HepG2 (cell line): Measurements from ENCODE around the gene CNTFR. TPM values are rescaled to one million over a fixed set of nuclear protein-coding genes. Genes with fewer than 3 reads are reported as not detected.

Experiments
- ARNTL ChIP-seq: sonication (generic); formaldehyde crosslinking; IDR thresholded peaks from 2 replicates; pipeline ENCODE4 v1.4.0; 2020; ENCODE audit warnings: mild to moderate bottlenecking, missing genetic modification reagents
- ASH2L ChIP-seq: fragments of 300-600, 200-600 bp; sonication (generic); IDR thresholded peaks from 2 replicates; pipeline ENCODE4 v1.7.0; 2017; ENCODE audit warnings: low read depth, mild to moderate bottlenecking, moderate library complexity, mixed read lengths, low read length; ENCODE audit not compliant: insufficient read length
- FOSL2 ChIP-seq: sonication (generic); formaldehyde crosslinking; IDR thresholded peaks from 2 replicates; pipeline ENCODE4 v1.4.0; 2020; ENCODE audit warnings: missing genetic modification reagents
- KMT2A ChIP-seq: sonication (generic); formaldehyde crosslinking; IDR thresholded peaks from 2 replicates; pipeline ENCODE4 v1.4.0; 2020; ENCODE audit warnings: missing genetic modification reagents
- NR2F6 ChIP-seq, 2 experiments: IDR thresholded peaks; 2 replicates each; pipeline ENCODE4 v1.6.1; 2016; ENCODE audit warnings: antibody characterized with exemption in 1 of 2, mild to moderate bottlenecking in 1 of 2
- PATZ1 ChIP-seq: sonication (generic); formaldehyde crosslinking; IDR thresholded peaks from 2 replicates; pipeline ENCODE4 v1.4.0; 2020; ENCODE audit warnings: missing genetic modification reagents
- PLRG1 ChIP-seq: fragments of 450-650 bp; conservative IDR thresholded peaks from 2 replicates; pipeline ENCODE4 v1.6.1; 2016
- SALL2 ChIP-seq: sonication (generic); formaldehyde crosslinking; IDR thresholded peaks from 2 replicates; pipeline ENCODE4 v1.8.1; 2023; ENCODE audit warnings: mild to moderate bottlenecking, missing genetic modification reagents, inconsistent platforms
- SSRP1 ChIP-seq: IDR thresholded peaks from 2 replicates; pipeline ENCODE4 v1.6.1; 2016; ENCODE audit warnings: control low read depth
- ZFP36 ChIP-seq: fragments of 150-350 bp; IDR thresholded peaks from 2 replicates; pipeline ENCODE4 v1.6.1; 2018; ENCODE audit warnings: borderline replicate concordance, low read length, low read depth; ENCODE audit not compliant: partially characterized antibody
- ZHX2 ChIP-seq, 2 experiments: sonication (generic) in 1 of 2; formaldehyde crosslinking in 1 of 2; IDR thresholded peaks; 2 replicates each; pipeline versions ENCODE4 v1.6.1 to v1.9.0; 2014 to 2022; ENCODE audit warnings: antibody characterized with exemption in 1 of 2, borderline replicate concordance in 1 of 2, inconsistent platforms in 1 of 2, low read depth in 1 of 2, missing genetic modification reagents in 1 of 2
- ZKSCAN5 ChIP-seq: sonication (generic); formaldehyde crosslinking; IDR thresholded peaks from 2 replicates; pipeline ENCODE4 v1.5.1; 2020; ENCODE audit warnings: mild to moderate bottlenecking, missing genetic modification reagents
- ZNF225 ChIP-seq: sonication (generic); formaldehyde crosslinking; IDR thresholded peaks from 2 replicates; pipeline ENCODE4 v1.4.0; 2020; ENCODE audit warnings: mild to moderate bottlenecking, missing genetic modification reagents
- ZNF282 ChIP-seq: fragments of 450-650 bp; IDR thresholded peaks from 2 replicates; pipeline ENCODE4 v1.6.1; 2018; ENCODE audit not compliant: partially characterized antibody
- ZNF292 ChIP-seq: sonication (generic); formaldehyde crosslinking; IDR thresholded peaks from 2 replicates; pipeline ENCODE4 v1.8.1; 2022; ENCODE audit warnings: mild to moderate bottlenecking, low read depth, missing genetic modification reagents, borderline replicate concordance
- ZNF547 ChIP-seq: sonication (generic); formaldehyde crosslinking; IDR thresholded peaks from 2 replicates; pipeline ENCODE4 v1.5.1; 2020; ENCODE audit warnings: mild to moderate bottlenecking, missing genetic modification reagents
- ZNF549 ChIP-seq: sonication (generic); formaldehyde crosslinking; IDR thresholded peaks from 2 replicates; pipeline ENCODE4 v1.5.0; 2020; ENCODE audit warnings: missing genetic modification reagents
- ZNF556 ChIP-seq: sonication (generic); formaldehyde crosslinking; IDR thresholded peaks from 2 replicates; pipeline ENCODE4 v1.4.0; 2020; ENCODE audit warnings: mild to moderate bottlenecking, missing genetic modification reagents, borderline replicate concordance
- ZNF557 ChIP-seq: sonication (generic); formaldehyde crosslinking; IDR thresholded peaks from 2 replicates; pipeline ENCODE4 v1.4.0; 2020; ENCODE audit warnings: missing genetic modification reagents
- ZNF607 ChIP-seq: sonication (generic); formaldehyde crosslinking; IDR thresholded peaks from 2 replicates; pipeline ENCODE4 v1.5.1; 2020; ENCODE audit warnings: missing genetic modification reagents, mild to moderate bottlenecking, borderline replicate concordance
- ZNF850 ChIP-seq: sonication (generic); formaldehyde crosslinking; conservative IDR thresholded peaks from 2 replicates; pipeline ENCODE4 v1.9.0; 2021; ENCODE audit warnings: mild to moderate bottlenecking, missing genetic modification reagents
- polyA plus RNA-seq, 8 experiments: library from polyadenylated mRNA; depleted of rRNA in 3 of 8; stranded (reverse) in 7 of 8; unstranded in 1 of 8; fragments of >200 nt; fragmentation: Illumina TruSeq in 4 of 8; extraction: Trizol in 4 of 8; gene quantifications; 2 replicates each; pipeline versions ENCODE4 v1.2.1 to v1.2.3, GENCODE V29; 2011 to 2016; ENCODE audit warnings: low read depth in 4 of 8, missing spikeins in 1 of 8, mixed read lengths in 1 of 8; ENCODE audit not compliant: insufficient read depth in 1 of 8
- total RNA-seq, 5 experiments: library from RNA; depleted of rRNA; stranded (reverse); fragments of >200 nt; fragmentation: Illumina TruSeq; extraction: Trizol; gene quantifications; 2 replicates each; pipeline ENCODE4 v1.2.3, GENCODE V29; 2016; ENCODE audit warnings: low read depth in 1 of 5

CNTFR gene
- total and polyA plus RNA-seq, 2 of the 13 experiments (the other 11 are each of a cell fraction or from before 2014, with no cell fraction given), result not detected

GRCh38 chr9:34611811-34612787 lies 22.6 kb upstream of the CNTFR start, which contains the start of gene RPP25L (continued):
- TF ChIP-seq ZNF225 (CRISPR knock-in tag) (no peak), SSRP1 (no peak), KMT2A (CRISPR knock-in tag) (peak; percentile 63), ZNF556 (CRISPR knock-in tag) (peak; percentile 80; the same call in 1 of the 2 replicates), ZNF850 (CRISPR knock-in tag) (no peak), FOSL2 (CRISPR knock-in tag) (peak; percentile 30; the same call in 1 of the 2 replicates), ASH2L (no peak), ZHX2 (IDR thresholded peaks at IDR 0.05; ENCODE audit: low read depth) (no peak), ZHX2 (CRISPR knock-in tag; IDR thresholded peaks at IDR 0.05; ENCODE audit: borderline replicate concordance) (no peak), ZNF282 (no peak), PLRG1 (no peak), ZKSCAN5 (CRISPR knock-in tag) (no peak), NR2F6 (IDR thresholded peaks at IDR 0.05) (no peak), NR2F6 (CRISPR knock-in tag; IDR thresholded peaks at IDR 0.05) (no peak), ZNF292 (CRISPR knock-in tag) (no peak), ZNF557 (CRISPR knock-in tag) (no peak), ZNF607 (CRISPR knock-in tag) (no peak; the same call in 1 of the 2 replicates), ZNF549 (no peak), ARNTL (CRISPR knock-in tag) (no peak), PATZ1 (CRISPR knock-in tag) (no peak), SALL2 (CRISPR knock-in tag) (no peak), ZFP36 (no peak), ZNF547 (CRISPR knock-in tag) (peak; percentile 72; the same call in 1 of the 2 replicates)
